GM12892 (cell line): ENCODE data around the gene EXOC4.

Source experiments
- DNase-seq: peaks from one replicate; pipeline ENCODE4 v3.0.0; 2011; ENCODE audit not compliant: insufficient read length
- FAIRE-seq: peaks from 2 replicates; lab custom pipeline; 2011; peaks lifted over from hg19 to GRCh38; lab: Jason Lieb, UNC
- POLR2A ChIP-seq: IDR thresholded peaks from 2 replicates; pipeline ENCODE4 v1.6.1; 2011; ENCODE audit warnings: low read depth, low read length, control low read depth
- POLR2AphosphoS5 ChIP-seq: IDR thresholded peaks from 2 replicates; pipeline ENCODE4 v1.6.1; 2011; ENCODE audit warnings: low read depth, low read length, control low read depth
- TAF1 ChIP-seq: IDR thresholded peaks from 2 replicates; pipeline ENCODE4 v1.6.1; 2011; ENCODE audit warnings: low read depth, mild to moderate bottlenecking, control low read depth, low read length, borderline replicate concordance

The EXOC4 gene

DNA sequence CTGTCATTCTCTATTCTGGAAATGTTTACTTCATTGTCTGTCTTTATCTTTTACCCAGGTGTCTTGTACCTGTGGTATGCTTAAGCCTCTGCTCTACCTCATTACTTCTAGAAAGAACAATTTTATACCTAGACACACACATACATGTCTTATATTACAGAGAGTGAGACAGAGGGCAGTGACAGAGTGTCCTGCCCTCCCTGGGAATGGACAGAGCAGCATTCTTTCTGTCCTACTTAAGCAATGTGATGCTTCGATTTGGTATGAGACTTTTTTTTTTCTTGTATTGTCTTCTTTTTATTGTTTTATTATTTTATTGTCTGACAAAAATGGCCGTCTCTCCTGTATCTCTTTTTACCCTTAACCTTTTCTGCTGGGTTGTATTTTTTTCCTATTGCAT, 286.1 kb downstream of the EXOC4 start:
- no peak for FAIRE-seq
- TF ChIP-seq POLR2A (no peak), POLR2AphosphoS5 (no peak), TAF1 (no peak)
- no peak for DNase-seq

- no peak for DNase-seq
- no peak for FAIRE-seq
- TF ChIP-seq TAF1 (no peak), POLR2AphosphoS5 (no peak), POLR2A (no peak)
Measured at GRCh38 chr7:133540096-133540860, 287.4 kb downstream of the EXOC4 start.

- no peak for DNase-seq
- no peak for FAIRE-seq
- TF ChIP-seq POLR2AphosphoS5 (no peak), TAF1 (no peak), POLR2A (no peak)
Measured at GRCh38 chr7:133542209-133542780, 289.4 kb downstream of the EXOC4 start.

GRCh38 chr7:133543657-133544056, 290.8 kb downstream of the EXOC4 start:
- TF ChIP-seq TAF1, result no peak
- TF ChIP-seq POLR2A, result no peak
- no peak for TF ChIP-seq POLR2AphosphoS5
- FAIRE-seq (no peak), DNase-seq (no peak)

DNA sequence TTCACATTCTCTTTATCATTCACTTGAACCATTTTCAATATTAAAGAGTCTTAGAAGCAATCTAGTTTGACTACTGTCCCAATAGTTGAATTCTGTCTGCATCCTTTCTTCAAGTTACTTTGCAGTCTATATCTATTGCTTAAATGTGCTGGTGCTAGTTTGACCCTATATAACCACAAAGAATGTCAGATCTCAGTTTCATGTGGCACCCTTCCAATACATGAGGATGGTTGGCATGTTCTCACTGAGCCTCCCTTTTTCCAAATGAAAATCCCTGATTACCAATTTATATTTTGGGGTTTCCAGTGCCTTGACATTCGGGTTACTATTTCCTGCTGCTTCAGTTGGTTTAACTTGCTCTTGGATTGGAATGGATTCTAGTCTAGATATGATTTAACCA, 292.7 kb downstream of the EXOC4 start:
- FAIRE-seq (no peak), DNase-seq (no peak)
- no peak for TF ChIP-seq POLR2A
- TF ChIP-seq POLR2AphosphoS5, result no peak
- no peak for TF ChIP-seq TAF1

DNA sequence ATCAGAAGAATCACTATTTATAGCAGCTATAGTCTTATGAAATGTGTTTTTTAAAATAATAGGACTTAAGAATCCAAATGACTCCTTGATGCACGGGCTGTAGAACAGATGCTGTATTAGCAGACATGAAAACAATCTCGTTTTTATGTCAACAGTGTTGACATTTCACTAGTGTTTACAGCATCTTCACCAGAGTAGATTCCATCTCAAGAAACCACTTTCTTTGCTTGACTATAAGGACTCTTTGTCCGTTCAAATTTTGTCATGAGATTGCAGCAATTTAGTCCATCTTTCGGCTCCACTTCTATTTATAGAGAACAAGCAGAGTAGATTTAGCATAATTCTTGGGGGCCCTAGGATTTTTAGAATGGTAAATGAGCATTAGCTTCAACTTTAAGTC, 295.1 kb downstream of the EXOC4 start:
- TF ChIP-seq POLR2AphosphoS5, result no peak
- TF ChIP-seq POLR2A, result no peak
- no peak for TF ChIP-seq TAF1
- DNase-seq, result no peak
- FAIRE-seq, result no peak

DNA sequence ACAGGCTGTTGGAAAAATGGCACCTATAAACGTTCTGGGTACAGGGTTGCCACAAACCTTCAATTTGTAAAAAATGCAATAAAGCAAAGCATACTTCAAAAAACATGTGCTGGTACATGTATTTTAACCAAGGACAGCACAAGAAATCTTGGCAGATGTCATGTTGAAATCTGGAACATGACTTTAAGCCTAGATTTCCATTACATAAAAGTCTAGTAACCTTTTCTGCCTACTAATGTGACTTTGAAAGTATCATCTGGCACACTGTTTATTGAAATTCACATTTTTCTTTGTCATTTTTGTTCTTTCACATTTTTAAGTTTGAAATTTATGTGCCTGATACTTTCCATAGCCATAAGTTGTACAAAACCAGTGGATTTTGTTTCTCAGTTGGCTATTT, 296.8 kb downstream of the EXOC4 start:
- FAIRE-seq (no peak), DNase-seq (no peak)
- TF ChIP-seq POLR2AphosphoS5, result no peak
- TF ChIP-seq TAF1, result no peak
- no peak for TF ChIP-seq POLR2A

- DNase-seq, result no peak
- no peak for TF ChIP-seq POLR2A
- no peak for TF ChIP-seq TAF1
- no peak for TF ChIP-seq POLR2AphosphoS5
- FAIRE-seq, result no peak
Measured at GRCh38 chr7:133550145-133550544, 297.3 kb downstream of the EXOC4 start.

DNA sequence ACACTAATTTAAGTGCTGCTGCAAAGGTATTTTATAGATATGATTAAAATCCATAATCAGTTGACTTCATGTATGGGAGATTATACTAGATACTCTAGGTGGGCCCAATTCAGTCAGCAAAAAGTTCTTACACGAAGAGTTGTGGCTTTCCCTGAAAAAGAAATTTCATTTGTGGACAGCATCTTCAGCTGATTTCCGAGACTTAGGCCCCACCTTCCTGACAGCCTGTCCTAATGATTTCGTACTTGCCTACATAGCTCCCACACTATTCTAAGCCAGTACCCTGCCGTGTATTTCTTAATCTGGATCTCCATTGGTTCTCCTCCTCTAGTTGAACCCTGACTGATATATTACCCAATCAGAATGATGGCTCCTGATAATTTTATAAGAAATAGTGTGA, 297.9 kb downstream of the EXOC4 start:
- no peak for FAIRE-seq
- no peak for TF ChIP-seq POLR2AphosphoS5
- no peak for TF ChIP-seq POLR2A
- TF ChIP-seq TAF1, result no peak
- DNase-seq, result no peak

DNA sequence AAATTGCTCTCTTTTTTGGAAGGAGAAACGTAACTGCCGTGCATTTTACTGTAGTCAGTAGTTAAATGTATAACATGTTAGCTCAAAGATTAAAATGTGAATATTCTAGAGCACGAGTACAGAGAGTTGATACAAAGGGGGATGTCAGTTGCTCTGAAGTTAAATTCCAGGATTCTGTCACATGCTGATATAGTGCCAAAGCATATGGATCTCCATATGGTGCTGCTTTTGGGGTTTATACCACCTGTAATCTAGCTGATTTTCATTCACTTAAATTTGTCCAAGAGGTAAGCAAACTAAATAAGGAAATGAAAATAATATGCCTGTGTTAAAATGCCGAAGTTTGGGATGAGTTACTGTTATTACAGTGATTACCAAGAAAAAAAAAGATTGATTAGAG, 298.6 kb downstream of the EXOC4 start:
- FAIRE-seq, result no peak
- no peak for DNase-seq
- TF ChIP-seq POLR2AphosphoS5 (no peak), POLR2A (no peak), TAF1 (no peak)

DNA sequence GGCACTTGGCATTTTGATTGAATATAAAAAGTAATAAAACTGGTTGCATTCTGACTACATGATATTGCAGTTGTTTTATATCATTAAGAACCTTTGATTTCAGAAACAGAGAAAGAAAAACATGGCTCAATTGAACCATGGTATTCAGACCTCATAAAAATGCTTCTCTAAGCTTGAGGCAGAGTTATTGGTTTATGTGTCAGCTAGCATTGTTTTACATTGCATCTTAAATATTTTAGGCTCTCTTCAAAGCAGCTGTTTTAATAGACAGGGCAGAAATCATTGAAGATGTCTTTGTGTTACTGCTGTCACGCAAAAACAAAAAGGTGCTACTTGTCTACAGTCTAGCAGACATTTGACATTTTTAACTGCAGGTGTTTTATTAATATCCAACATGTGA, 299.2 kb downstream of the EXOC4 start:
- no peak for DNase-seq
- no peak for TF ChIP-seq TAF1
- TF ChIP-seq POLR2AphosphoS5, result no peak
- no peak for TF ChIP-seq POLR2A

GRCh38 chr7:133554330-133554729, 301.5 kb downstream of the EXOC4 start:
- DNase-seq (no peak), FAIRE-seq (no peak)
- TF ChIP-seq POLR2AphosphoS5 (no peak), POLR2A (no peak), TAF1 (no peak)

More for the DNA sequence above, 299.2 kb downstream of the EXOC4 start:
- no peak for FAIRE-seq

DNA sequence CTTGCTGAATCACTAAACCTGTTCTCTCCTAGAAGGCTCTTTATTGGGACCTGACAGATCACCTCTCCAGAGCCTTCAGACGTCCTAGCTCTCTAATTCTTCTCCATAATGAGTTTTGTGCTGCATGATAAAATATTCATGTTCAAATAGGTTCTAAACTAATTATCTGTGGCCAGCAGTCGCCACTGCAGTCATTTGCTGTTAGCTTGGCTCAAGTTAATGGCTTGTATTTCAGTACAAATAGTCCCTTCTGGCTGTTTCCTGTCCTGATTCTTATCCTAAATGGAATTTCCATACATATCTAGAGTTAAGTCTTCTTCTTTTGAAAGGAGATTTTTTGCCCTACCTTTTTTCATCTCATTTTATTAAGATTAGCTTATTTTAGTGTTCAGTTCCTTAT, 303.2 kb downstream of the EXOC4 start:
- FAIRE-seq, result no peak
- TF ChIP-seq POLR2A (no peak), TAF1 (no peak), POLR2AphosphoS5 (no peak)
- no peak for DNase-seq

DNA sequence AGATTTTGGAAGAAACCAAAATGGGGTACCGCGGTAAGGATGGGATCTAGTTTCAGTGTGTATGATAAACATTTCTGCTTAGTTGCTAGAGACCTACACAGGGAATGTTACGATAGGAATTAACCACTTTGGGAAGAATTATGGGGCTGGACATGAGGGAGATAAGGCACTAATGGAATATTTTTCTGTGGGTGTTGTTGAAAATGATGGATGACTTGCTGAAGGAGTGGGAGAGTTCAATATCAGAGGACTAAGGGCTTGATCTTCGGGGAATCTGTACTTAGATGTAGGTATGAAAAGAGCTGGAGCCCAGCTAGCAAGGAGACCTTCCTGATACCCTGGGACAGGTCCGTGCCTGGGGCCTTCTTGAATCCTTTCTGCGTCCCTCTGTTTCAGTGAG, 303.7 kb downstream of the EXOC4 start:
- no peak for TF ChIP-seq POLR2AphosphoS5
- no peak for TF ChIP-seq TAF1
- TF ChIP-seq POLR2A, result no peak
- FAIRE-seq (no peak), DNase-seq (no peak)
